Lower leg skin (tissue), 3 donors: ENCODE data around the gene SERINC5.

ENCODE experiments used
- POLR2A ChIP-seq, 2 donors: fragments of 450-650 bp; IDR thresholded peaks; one replicate each; pipeline ENCODE4 v1.6.1; 2016 to 2017; ENCODE audit warnings: antibody characterized with exemption in 2 of 2, mild to moderate bottlenecking in 1 of 2, moderate library complexity in 1 of 2
- TF ChIP-seq, protein P1 (sequence below), 3 donors: fragments of 450-650 bp; IDR thresholded peaks; one replicate each; pipeline ENCODE4 v1.5.1; 2016; ENCODE audit warnings: antibody characterized with exemption in 3 of 3, mild to moderate bottlenecking in 3 of 3, moderate library complexity in 2 of 3

GRCh38 chr5:80192507-80193241 is 63.2 kb downstream of the SERINC5 start:
- TF ChIP-seq, protein P1, sequence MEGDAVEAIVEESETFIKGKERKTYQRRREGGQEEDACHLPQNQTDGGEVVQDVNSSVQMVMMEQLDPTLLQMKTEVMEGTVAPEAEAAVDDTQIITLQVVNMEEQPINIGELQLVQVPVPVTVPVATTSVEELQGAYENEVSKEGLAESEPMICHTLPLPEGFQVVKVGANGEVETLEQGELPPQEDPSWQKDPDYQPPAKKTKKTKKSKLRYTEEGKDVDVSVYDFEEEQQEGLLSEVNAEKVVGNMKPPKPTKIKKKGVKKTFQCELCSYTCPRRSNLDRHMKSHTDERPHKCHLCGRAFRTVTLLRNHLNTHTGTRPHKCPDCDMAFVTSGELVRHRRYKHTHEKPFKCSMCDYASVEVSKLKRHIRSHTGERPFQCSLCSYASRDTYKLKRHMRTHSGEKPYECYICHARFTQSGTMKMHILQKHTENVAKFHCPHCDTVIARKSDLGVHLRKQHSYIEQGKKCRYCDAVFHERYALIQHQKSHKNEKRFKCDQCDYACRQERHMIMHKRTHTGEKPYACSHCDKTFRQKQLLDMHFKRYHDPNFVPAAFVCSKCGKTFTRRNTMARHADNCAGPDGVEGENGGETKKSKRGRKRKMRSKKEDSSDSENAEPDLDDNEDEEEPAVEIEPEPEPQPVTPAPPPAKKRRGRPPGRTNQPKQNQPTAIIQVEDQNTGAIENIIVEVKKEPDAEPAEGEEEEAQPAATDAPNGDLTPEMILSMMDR (IDR thresholded peaks at IDR 0.05), result no peak
- no peak for TF ChIP-seq POLR2A (IDR thresholded peaks at IDR 0.05)
